ENCODE results near the gene HTRA3.

Gene HTRA3

DNA sequence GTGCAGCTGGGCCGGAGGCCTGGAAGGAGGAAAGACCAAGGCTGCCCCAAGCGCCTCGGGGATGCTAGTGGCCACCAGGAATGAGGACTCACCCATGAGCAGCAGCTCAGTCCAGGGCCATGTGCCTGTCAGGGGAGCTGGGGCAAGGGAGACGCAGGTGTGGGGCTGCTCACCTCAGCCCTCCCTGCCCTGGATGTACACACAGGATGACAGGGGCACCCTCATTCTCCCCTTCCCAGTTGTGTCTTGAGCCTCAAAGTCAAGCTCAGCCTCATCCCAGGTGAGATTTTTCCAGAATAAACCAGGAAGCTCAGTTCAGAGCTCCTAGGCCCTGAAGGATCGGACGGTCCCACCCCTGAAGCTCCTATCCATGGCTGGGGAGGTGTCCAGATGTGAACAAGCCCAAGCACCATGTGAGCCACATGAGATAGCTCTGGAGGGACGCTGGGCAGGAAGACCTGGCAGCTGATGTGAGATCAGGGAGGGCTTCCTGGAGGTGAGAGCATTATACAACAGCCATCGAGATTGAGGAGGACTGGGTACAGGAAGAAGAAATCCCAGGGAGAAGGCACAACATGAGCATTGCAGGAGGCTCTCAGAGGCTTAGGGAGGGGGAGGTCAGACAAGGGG lies 23.0 kb downstream of the HTRA3 start:
- DNase-seq (ENCODE audit: low read depth, low spot score), result no peak

DNA sequence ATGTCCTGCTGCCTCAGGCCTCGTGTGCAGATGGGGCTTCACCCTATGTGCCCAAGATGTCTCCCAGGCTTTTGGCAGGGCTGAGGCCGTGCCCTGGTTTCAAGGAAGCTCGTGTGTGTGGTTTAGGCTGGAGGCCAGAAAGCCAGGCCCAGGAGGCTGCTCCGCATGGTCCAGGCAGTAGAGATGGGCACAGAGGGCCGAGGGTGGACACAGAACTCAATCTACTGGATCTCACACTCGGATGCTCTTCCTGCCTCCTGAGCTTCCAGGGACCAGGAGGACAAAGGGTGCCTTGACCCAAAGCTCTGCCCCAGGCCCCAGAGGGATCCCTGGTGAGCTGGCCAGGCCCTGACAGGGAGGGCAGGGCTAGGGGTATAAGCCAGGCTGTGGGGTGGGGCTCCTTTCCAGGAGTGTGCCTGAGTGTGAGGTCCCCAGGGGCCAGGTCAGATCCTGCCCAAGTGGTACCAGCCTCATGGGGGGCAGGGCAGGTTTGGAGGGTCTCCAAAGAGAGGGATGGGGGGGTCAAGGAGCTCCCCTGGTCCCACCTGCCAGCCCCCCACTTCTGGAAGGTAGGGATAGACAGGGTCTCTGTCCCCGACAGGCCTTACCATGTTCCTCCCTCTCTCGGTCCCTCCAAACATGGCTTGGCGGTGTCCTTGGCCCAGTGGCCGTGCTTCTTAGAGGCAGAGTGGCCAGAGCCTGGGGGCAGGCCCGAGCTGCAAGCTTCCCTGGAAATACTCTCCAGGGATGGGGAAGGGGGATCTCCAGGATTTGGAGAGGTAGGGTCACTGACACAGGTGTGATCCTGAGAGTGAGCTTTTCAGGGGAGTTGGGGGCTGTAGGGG lies 23.8 kb downstream of the HTRA3 start:
- DNase-seq (ENCODE audit: low read depth, low spot score), result no peak

DNA sequence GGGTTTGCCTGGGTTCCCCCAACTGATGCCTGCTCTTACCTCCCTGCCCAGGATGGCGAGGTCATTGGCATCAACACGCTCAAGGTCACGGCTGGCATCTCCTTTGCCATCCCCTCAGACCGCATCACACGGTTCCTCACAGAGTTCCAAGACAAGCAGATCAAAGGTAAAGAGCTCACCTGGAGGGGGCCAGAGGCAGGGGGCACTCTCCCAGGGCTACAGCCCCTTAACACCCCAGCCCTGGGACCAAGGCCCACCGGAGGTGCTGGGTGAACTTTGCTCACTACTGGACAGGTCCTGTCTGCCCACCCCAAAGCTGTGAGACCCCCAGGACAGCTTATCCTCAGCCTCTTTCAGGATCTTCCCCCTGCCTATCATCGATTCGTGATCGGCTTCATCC lies 24.5 kb downstream of the HTRA3 start:
- DNase-seq (ENCODE audit: low read depth, low spot score), result no peak

- no peak for DNase-seq (ENCODE audit: low read depth, low spot score)
Observed at GRCh38 chr4:8294775-8295174, 25.2 kb downstream of the HTRA3 start.

- DNase-seq (ENCODE audit: low read depth, low spot score), result no peak
Observed at GRCh38 chr4:8295471-8295870, 25.9 kb downstream of the HTRA3 start.

DNA sequence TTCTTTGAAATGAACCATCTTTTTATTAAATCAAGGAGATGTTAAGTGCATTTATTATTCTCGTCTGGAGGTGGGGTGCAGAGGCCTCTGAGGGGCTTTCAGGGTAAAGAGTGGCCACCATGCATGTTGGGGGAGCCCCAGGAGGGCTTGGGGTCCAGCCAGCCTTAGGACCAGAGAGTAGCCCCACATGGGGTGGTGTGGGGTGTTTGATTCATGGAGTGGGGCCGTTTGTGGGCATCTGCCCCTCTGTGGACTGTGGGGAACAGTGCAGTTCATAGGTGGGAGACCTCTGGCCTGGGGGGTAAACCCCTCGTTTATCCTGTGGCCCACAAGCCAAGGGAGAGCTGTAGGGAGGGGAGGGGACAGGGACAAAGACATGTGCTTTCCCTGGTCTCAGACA lies 26.9 kb downstream of the HTRA3 start:
- no peak for DNase-seq (ENCODE audit: low read depth, low spot score)

GRCh38 chr4:8297141-8297601 lies 27.6 kb downstream of the HTRA3 start:
- DNase-seq (ENCODE audit: low read depth, low spot score), result no peak

- no peak for DNase-seq (ENCODE audit: low read depth, low spot score)
Observed at GRCh38 chr4:8297691-8298485, 28.3 kb downstream of the HTRA3 start.

DNA sequence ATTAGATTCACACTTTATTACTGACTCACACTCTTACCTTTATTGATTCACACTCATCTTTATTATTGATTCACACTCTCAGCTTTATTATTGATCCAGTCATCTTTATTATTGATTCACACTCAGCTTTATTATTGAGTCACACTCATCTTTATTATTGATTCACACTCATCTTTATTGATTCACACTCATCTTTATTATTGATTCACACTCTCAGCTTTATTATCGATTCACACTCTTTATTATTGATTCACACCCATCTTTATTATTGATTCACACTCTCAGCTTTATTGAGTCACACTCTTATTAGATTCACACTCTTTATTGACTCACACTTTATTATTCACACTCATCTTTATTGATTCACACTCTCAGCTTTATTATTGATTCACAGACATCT lies 31.3 kb downstream of the HTRA3 start:
- DNase-seq (ENCODE audit: low read depth, low spot score), result no peak

DNA sequence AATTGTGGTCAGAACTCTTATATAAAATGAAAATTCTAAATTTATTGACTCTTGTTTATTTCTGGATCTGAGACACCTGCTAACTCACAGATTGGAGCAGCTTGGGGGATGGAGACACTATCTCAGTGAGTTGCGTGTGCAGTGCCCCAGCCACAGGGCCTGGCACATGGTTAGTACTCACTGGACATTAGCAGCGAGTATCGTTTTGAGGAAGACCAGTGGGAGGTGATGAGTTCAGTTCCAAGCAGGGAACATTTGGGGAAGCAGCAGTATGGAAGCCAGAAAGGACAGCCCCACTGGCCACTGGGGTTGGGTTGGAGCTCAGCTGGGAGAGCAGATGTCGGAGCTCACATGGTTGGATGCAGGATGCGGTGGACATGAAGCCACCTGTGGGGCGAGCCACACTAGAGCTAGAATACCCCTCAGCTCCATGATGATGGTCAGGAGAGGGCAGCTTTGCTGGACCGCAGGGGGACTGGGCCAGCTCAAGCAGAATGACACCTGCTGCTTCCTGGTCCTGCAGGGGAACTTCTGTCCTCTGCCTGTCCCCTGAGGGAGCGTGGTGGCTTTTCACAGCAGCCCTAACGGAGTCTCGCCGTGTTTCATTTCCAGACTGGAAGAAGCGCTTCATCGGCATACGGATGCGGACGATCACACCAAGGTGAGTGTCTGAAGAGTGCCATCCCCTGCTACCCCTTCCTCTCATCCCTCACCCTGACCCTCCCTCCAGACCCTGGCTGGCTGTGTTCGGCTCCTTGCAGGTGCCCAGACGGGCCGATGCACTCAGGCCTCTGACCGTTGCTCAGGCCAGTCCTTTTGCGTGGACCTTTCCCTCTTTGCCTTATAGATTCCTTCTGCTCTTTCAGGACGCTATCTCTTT lies 32.5 kb downstream of the HTRA3 start:
- no peak for DNase-seq (ENCODE audit: low read depth, low spot score)

GRCh38 chr4:8303081-8303480 lies 33.5 kb downstream of the HTRA3 start:
- no peak for DNase-seq (ENCODE audit: low read depth, low spot score)

DNA sequence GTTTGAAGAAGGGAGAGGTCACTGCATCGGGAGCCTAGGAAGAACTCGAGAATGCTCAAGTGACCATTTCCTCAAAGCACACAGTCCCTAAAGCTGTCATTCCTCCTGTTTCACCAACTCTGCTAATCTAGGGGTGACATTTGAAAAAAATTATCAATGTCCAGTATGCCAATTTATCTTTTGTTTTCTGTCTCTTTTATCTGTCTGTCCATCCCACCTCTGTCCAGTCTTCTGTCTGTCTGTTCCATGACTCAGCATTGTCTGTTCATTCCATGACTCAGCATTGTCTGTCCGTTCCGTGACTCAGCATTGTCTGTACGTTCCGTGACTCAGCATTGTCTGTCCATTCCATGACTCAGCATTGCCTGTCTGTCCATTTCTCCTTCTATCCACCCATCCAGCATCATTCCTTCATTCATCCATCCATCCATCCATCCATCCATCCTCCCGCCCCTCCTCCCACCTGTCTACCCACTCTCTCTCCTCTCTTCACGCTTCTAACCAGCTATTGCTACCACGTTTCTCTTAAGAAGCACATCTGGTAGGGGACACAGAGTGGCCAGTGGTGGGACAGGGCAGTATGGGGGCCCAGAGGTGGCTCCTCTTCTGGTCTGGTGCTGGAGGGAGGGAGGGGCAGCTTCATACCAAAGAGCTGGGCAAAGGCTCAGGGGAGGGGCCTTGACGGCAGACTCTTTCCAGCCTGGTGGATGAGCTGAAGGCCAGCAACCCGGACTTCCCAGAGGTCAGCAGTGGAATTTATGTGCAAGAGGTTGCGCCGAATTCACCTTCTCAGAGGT lies 34.1 kb downstream of the HTRA3 start:
- DNase-seq (ENCODE audit: low read depth, low spot score), result no peak

DNA sequence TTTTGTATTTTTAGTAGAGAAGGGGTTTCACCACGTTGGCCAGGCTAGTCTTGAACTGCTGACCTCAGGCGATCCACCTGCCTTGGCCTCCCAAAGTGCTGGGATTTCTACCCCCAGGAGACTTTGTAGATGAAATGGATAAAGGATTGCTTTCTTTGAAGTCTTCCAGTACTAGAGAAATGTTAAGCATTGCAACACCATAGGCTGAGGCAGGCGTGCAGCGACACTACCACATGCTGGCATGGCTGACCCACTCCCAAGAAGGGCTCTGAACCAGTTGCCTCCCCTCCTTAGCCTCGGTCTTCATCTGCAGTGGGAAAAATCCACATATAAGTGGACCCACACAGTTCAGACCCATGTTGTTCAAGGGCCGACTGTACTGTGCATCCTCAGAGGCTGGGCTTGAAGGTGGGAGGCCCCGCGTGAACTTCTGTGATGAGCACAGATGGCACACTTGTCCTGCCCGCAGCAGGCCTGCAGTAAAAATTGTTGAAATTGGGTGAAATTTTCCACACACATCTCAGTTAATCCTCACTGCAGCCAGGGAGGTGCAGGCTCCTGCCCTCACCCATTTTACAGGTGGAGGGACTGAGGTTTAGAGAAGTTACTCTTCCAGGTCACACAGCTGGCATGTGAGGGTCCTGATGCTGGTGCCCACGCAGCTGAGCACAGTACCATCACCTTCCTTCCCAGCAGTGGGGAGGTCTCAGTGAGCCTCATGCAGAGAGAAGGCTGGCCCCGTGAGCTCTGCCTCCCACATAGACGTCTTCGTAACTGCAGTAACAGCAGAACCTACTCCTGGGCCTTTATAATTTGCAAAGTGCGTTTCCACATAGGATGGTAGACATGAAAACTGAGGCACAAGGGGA lies 35.5 kb downstream of the HTRA3 start:
- DNase-seq (ENCODE audit: low read depth, low spot score), result no peak

GRCh38 chr4:8305851-8306471 lies 36.4 kb downstream of the HTRA3 start:
- peak; percentile 44 for DNase-seq (ENCODE audit: low read depth, low spot score)

DNA sequence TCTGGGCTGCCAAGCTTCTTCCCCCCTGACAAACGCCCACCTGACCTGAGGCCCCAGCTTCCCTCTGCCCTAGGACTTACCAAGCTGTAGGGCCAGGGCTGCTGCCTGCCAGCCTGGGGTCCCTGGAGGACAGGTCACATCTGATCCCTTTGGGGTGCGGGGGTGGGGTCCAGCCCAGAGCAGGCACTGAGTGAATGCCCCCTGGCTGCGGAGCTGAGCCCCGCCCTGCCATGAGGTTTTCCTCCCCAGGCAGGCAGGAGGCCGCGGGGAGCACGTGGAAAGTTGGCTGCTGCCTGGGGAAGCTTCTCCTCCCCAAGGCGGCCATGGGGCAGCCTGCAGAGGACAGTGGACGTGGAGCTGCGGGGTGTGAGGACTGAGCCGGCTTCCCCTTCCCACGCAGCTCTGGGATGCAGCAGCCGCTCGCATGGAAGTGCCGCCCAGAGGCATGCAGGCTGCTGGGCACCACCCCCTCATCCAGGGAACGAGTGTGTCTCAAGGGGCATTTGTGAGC lies 37.0 kb downstream of the HTRA3 start:
- no peak for DNase-seq (ENCODE audit: low read depth, low spot score)

DNA sequence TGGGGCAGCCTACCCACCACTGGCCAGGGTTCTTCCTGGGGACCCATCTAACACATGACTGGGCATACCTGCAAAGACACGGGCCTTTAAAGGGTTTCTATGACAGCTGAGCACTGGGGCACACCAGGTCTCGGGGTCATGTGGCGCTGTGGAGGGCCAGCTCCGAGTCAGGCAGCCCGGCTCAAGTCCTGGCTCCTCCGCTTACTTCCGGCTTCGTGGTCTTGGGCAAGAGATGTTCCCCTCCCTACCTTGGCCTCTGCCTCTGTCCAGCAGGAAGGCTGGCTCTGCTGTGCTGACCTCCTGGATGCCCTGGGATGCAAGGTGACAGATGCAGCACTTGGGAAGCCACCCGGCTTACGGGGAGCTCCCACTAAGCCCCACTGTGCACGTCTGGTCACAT lies 37.6 kb downstream of the HTRA3 start:
- DNase-seq (ENCODE audit: low read depth, low spot score), result no peak

DNA sequence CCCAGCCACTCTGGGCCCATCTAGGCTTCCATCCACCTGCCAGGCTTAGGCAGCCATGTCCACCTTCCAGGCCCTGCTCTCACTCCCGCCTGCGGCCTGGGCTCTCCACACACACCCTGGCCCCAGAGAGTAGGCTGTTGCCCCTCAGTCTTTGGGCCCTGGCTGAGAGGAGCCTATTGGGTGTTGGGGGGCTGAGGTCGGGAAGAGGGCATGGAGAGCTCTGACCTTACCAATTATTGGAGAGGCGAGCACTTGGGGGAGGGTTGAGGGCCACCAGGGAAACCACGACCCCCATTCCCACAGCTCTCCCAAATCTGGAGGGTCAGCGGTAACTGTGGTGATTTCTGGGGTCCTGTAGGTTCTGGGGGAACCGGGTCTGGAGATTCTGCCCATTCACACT lies 38.2 kb downstream of the HTRA3 start:
- no peak for DNase-seq (ENCODE audit: low read depth, low spot score)

DNA sequence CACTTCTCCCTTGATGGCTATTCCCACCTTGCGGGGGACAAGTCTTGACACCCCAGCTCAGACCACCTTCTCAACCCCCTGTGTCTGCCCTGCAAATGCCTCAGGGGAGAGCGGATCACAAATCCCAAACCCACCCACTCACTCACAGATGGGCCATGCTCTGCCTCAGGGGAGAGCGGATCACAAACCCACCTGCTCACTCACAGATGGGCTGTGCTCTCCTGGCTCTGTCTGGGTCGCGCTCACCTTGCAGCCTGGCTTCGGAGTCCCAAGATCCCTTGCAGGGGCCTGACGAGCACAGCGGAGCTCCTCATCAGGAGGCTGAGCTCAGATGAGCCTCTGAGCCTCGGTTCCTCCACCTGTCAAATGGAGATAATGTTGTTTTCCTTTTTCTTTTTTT lies 38.6 kb downstream of the HTRA3 start:
- DNase-seq (ENCODE audit: low read depth, low spot score), result no peak
